WERI-Rb-1 (cell line): ENCODE data around the gene RNF207.

Source experiments
- DNase-seq: peaks from one replicate; pipeline ENCODE4 v3.0.0-alpha.2; 2020
- H3K27ac ChIP-seq: fragments of 250-450 bp; sonication (Bioruptor Pico); 2 replicates; pipeline ENCODE4 v1.5.1; 2020; ENCODE audit warnings: mild to moderate bottlenecking, moderate library complexity
- H3K27me3 ChIP-seq: fragments of 250-450 bp; sonication (Bioruptor Pico); 2 replicates; pipeline ENCODE4 v1.5.1; 2021; ENCODE audit warnings: mild to moderate bottlenecking, low read depth, moderate library complexity; ENCODE audit not compliant: insufficient read depth, severe bottlenecking
- H3K36me3 ChIP-seq: fragments of 250-450 bp; sonication (Bioruptor Pico); 2 replicates; pipeline ENCODE4 v1.5.1; 2020; ENCODE audit warnings: mild to moderate bottlenecking, moderate library complexity
- H3K4me3 ChIP-seq: 2 replicates; pipeline ENCODE4 v1.5.1; 2011; ENCODE audit warnings: low read depth, mild to moderate bottlenecking, control low read depth, low read length
- H3K9me3 ChIP-seq: fragments of 250-450 bp; sonication (Bioruptor Pico); 2 replicates; pipeline ENCODE4 v1.5.1; 2021; ENCODE audit warnings: mild to moderate bottlenecking, moderate library complexity; ENCODE audit not compliant: severe bottlenecking
- TF ChIP-seq, protein P1 (sequence below): IDR thresholded peaks from 2 replicates; pipeline ENCODE4 v1.5.1; 2011; ENCODE audit warnings: low read depth, mild to moderate bottlenecking, control low read depth, inconsistent platforms, low read length

Gene RNF207

DNA sequence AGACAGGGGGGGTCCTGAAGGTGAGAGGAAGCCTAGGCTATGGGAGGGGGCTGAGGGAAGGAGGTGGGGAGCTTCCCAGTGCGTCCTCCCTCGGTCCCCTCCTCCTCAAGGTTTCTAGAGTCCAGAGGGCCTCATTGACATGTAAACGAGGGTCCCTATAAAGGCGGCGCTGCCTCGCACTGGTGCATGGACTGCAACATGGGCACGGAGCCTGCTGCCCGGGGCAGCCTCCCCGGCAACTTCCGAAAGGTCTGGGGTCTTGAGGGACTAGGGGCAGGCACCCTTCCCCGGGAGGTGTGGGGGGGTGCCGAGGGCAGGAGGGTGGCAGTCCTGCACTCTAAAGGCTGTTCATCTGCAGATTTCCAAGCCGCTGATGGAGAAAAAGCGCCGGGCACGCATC lies 38.1 kb downstream of the RNF207 start, which contains the start of gene HES3:
Gene HES3 (plus strand): TSS at position 187 of the 400 bp plus-strand sequence. CDS start 187 bp downstream, at position 374.
- Histone ChIP-seq H3K27ac (peak within 1 kb of the TSS; percentile 63), H3K36me3 (no peaks in the 10 kb centered on the region), H3K4me3 (peak within 1 kb of the TSS; percentile 77), H3K27me3 (no peaks in the 10 kb centered on the region), H3K9me3 (no peaks in the 10 kb centered on the region)
- no peak for DNase-seq
- TF ChIP-seq, protein P1, sequence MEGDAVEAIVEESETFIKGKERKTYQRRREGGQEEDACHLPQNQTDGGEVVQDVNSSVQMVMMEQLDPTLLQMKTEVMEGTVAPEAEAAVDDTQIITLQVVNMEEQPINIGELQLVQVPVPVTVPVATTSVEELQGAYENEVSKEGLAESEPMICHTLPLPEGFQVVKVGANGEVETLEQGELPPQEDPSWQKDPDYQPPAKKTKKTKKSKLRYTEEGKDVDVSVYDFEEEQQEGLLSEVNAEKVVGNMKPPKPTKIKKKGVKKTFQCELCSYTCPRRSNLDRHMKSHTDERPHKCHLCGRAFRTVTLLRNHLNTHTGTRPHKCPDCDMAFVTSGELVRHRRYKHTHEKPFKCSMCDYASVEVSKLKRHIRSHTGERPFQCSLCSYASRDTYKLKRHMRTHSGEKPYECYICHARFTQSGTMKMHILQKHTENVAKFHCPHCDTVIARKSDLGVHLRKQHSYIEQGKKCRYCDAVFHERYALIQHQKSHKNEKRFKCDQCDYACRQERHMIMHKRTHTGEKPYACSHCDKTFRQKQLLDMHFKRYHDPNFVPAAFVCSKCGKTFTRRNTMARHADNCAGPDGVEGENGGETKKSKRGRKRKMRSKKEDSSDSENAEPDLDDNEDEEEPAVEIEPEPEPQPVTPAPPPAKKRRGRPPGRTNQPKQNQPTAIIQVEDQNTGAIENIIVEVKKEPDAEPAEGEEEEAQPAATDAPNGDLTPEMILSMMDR = no peak

DNA sequence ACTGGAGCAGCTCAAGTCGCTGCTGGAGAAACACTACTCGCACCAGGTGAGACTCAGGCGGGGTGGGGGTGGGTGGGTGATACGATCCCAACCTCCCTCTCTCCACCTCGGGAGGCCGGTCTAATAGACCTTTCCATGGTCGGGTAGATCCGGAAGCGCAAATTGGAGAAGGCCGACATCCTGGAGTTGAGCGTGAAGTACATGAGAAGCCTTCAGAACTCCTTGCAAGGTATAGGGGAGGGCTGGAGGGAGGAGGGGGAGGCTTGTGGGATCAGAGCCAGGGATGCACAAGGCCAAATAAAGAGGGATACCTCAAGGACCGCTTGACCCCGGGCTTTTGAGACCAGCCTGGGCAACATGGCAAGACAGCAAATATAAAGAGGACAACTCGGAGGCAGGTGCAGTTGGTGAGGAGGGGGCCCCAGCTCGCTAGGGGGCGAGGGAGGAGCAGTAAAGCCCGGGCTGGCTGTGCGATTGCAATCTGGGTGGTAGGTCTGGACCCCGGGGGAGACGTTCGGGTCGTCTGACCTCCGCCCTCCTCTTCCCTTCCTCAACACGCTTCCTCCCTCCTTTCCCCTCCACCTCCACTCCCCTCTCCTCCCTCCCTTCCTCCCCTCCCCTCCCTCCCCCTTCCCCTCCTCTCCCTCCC lies 38.6 kb downstream of the RNF207 start:
- H3K4me3 ChIP-seq = peak overlapping the region; percentile 77; the same call in 1 of the 2 replicates
- no peak for DNase-seq
- TF ChIP-seq, protein P1 = 0 out of 2 replicates have a peak, but pooled peaks have one; percentile 12
- 0 out of 2 replicates have a peak overlapping the region, but pooled peaks have one; percentile 39 for H3K27ac ChIP-seq
- no peaks in the 10 kb centered on the region for H3K9me3 ChIP-seq
- no peaks in the 10 kb centered on the region for H3K27me3 ChIP-seq
- H3K36me3 ChIP-seq = no peaks in the 10 kb centered on the region

DNA sequence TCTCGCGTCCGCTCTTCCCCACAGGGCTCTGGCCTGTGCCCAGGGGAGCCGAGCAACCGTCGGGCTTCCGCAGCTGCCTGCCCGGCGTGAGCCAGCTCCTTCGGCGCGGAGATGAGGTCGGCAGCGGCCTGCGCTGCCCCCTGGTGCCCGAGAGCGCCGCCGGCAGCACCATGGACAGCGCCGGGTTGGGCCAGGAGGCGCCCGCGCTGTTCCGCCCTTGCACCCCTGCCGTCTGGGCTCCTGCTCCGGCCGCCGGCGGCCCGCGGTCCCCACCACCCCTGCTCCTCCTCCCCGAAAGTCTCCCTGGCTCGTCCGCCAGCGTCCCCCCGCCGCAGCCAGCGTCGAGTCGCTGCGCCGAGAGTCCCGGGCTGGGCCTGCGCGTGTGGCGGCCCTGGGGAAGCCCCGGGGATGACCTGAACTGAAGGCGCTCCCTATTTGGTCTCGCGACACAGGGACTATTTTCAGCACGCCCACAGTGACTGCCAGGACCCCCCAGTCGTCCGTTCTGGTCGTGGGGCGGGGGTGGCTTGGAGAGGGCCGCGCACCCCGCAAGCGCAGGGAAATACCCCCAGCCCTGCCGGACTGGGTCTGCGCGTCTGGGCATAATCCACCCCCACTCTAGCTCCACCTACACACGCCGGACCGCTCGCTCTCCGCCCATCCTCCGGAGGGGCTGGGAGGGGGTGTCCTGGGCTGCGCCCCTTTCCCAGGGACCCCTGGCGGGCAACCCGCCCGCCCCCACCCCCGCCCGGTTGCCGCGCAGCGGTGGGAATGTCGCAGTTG lies 39.4 kb downstream of the RNF207 start:
- Histone ChIP-seq H3K27me3 (no peaks in the 10 kb centered on the region), H3K4me3 (peak overlapping the region; percentile 77), H3K27ac (peak overlapping the region; percentile 63), H3K36me3 (no peaks in the 10 kb centered on the region), H3K9me3 (no peaks in the 10 kb centered on the region)
- TF ChIP-seq, protein P1 = peak; percentile 90
- peak; percentile 83 for DNase-seq

DNA sequence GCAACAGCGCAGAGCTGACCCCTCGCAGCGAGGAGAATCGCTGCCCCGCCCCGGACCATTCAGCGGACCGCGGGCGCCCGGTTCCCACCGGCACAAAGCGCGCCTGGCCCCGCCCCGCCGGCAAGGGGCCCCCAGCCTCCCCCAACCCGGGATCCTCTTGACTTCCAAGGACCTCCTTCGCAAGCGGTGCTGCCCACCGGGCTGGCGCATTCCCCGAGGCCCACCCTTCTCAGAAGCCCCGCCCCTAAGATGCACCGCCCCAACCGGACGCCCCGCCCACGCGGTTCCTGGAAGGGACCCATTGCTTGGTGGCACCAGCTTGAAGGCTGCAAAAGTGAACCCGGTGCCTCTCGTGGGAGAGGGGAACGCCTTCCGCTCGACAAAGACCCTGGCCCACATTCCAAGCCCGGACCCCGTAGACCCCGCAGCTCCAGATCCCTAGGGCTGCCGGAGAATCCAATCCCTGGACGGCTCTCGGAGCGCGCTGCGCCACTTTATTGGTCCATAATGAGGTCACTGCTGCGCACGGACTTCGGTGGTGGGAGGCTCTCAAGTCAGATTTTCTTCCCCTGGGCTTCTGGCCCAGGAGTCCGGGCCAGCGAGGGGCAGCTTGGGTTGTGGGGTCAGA lies 40.1 kb downstream of the RNF207 start:
- Histone ChIP-seq H3K27ac (peak overlapping the region; percentile 63), H3K27me3 (no peaks in the 10 kb centered on the region), H3K4me3 (peak overlapping the region; percentile 77), H3K9me3 (no peaks in the 10 kb centered on the region), H3K36me3 (no peaks in the 10 kb centered on the region)
- DNase-seq = peak; percentile 94
- TF ChIP-seq, protein P1 = no peak

DNA sequence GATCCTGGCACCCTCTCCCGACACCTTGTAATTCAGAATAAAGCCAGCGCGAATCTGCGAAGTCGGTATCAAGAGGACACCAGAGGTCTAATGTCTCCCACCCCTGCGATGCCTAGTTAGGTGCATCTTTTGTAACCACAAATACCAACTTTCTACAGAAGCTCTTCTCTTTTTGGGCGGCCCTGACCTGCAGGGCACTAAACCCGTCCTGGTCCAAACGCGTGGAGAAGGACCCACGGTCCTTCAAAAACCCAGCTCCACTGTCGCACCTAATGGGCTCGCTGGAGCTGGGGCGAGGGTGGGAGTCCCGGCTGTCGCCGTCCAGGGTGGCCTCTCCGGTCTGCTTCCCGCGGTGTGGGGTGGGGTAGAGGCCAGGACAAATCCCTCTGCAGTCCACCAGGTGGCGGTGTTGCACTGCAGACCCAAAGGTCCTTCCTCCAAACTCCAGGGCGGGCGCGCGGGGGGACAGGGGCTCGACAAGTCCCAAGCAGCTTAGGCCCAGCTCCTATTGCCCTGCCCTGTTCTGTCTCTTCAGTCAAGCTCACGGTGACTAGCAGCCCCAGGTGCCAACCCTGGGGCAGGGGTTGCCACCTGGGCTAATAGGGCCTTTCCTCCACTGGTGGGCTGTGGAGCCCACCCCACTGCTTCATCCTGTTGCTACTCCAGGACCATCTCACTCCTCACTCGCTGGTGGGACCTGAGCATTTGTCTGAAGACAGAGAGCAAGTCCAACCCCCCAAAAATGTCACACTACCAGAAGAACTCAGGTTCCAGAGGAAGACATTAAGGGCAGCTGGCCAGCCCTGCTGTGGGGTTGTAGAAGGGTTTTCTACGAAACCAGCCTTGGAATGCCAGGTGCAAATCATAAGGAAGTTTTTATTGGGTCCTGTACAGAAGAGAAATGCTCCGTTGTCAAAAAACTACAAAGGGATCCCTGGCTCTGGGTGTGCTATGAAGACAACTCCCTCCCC lies 40.9 kb downstream of the RNF207 start:
- Histone ChIP-seq H3K9me3 (no peaks in the 10 kb centered on the region), H3K27me3 (no peaks in the 10 kb centered on the region), H3K27ac (peak overlapping the region; percentile 48), H3K4me3 (peak overlapping the region; percentile 77), H3K36me3 (no peaks in the 10 kb centered on the region)
- peak; percentile 95 for DNase-seq
- TF ChIP-seq, protein P1 = peak; percentile 94
